Tibial nerve (tissue), 3 donors: ENCODE measurements around the gene TCERG1.

Experiments
- POLR2A ChIP-seq, 2 donors: fragments of 450-650 bp; IDR thresholded peaks; one replicate each; pipeline ENCODE4 v1.6.1; 2017; ENCODE audit warnings: antibody characterized with exemption in 2 of 2, mild to moderate bottlenecking in 2 of 2, moderate library complexity in 2 of 2
- TF ChIP-seq, protein P1 (sequence below), 5 experiments: fragments of 200-600 bp in 3 of 5; fragments of 450-650 bp in 2 of 5; sonication (generic) in 3 of 5; IDR thresholded peaks; one replicate each; pipeline ENCODE4 v1.5.1; 2016 to 2019; ENCODE audit warnings: antibody characterized with exemption in 5 of 5, mild to moderate bottlenecking in 3 of 5, moderate library complexity in 2 of 5

DNA sequence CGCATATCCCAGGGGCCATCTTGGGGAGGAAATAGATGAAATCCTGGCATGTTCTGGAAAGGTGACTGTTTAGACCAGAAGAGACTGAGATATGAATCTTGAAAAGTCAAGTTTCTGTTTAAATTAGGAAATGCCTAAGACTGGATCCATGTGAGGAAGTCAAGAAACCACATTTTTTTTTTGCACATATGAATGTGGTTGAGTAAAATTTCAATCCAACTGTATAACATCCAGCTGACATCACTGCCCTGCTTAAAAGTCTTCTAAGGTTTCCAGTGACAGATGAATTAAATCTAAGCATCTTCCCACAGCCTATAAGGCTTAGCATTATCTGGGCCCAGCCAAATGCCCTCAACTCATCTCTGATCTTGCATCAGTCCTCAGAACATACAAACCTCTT lies 47.7 kb upstream of the TCERG1 start:
- TF ChIP-seq, protein P1, sequence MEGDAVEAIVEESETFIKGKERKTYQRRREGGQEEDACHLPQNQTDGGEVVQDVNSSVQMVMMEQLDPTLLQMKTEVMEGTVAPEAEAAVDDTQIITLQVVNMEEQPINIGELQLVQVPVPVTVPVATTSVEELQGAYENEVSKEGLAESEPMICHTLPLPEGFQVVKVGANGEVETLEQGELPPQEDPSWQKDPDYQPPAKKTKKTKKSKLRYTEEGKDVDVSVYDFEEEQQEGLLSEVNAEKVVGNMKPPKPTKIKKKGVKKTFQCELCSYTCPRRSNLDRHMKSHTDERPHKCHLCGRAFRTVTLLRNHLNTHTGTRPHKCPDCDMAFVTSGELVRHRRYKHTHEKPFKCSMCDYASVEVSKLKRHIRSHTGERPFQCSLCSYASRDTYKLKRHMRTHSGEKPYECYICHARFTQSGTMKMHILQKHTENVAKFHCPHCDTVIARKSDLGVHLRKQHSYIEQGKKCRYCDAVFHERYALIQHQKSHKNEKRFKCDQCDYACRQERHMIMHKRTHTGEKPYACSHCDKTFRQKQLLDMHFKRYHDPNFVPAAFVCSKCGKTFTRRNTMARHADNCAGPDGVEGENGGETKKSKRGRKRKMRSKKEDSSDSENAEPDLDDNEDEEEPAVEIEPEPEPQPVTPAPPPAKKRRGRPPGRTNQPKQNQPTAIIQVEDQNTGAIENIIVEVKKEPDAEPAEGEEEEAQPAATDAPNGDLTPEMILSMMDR (IDR thresholded peaks at IDR 0.05) = no peak
- TF ChIP-seq POLR2A (IDR thresholded peaks at IDR 0.05) = no peak
